ENCODE results near the gene AIFM1. TPM values are rescaled to one million over a fixed set of nuclear protein-coding genes. Genes with fewer than 3 reads are reported as not detected.

The AIFM1 gene
- total and polyA plus RNA-seq, 2 donors (not counting 3 experiments of a cell fraction or from before 2014, with no cell fraction given): 23.7 to 29.7 TPM

DNA sequence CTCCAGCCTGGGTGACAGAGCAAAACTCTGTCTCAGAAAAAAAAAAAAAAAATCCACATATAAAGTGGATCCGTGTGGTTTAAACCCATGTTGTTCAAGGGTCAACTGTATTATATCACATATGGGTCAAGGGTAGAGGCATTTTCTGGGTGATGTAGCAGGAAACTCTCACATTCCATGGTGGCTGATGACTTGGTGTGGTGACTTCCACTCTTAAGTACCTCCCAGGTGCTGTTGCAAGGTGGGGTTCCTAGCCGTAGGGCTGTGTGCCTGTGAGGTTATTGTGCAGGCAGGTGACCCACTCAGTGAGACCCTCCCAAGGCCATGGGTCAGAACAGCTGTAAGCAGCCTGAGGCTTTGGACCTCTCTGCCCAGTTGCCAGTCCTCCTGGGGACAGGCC lies 72.4 kb downstream of the AIFM1 start:
- dilution Hi-C loops (cut with MboI; ENCODE audit: extremely low pct_ligation_motif_present, low sequenced_read_pairs) (no loop called here), intact Hi-C loops (cut with micrococcal nuclease) (no loop called here)
- peaks cover 51% of the 10 kb centered on the region for H3K79me2 ChIP-seq (ENCODE audit: control insufficient read depth, insufficient read depth, low read length)
- no peak overlapping the region for H3K4me2 ChIP-seq (ENCODE audit: insufficient read depth, low read length)
- ChIA-PET POLR2A (no interaction called here), CTCF (no interaction called here)
- H2AFZ ChIP-seq (ENCODE audit: low read depth, low read length): no peak overlapping the region
- no peak overlapping the region for H3K4me3 ChIP-seq (replicated peaks in 1 of 3; ENCODE audit: insufficient read depth in 1 of 3, low read depth in 1 of 3, low read length in 3 of 3)
- H3K9me1 ChIP-seq (replicated peaks; ENCODE audit: control insufficient read depth, extremely low read depth, insufficient read depth, low read length): no peaks in the 10 kb centered on the region
- BruUV-seq (replicated peaks): no TSS peak
- FAIRE-seq (no peak), DNase-seq (ENCODE audit: low read depth, low spot score) (no peak)
- no peak overlapping the region for H3K9ac ChIP-seq (replicated peaks; ENCODE audit: extremely low read depth, insufficient read depth, low read length)
- no peak overlapping the region for H3K27ac ChIP-seq (ENCODE audit: insufficient read depth, low read depth, low read length)
- H3K27me3 ChIP-seq (ENCODE audit: control insufficient read depth in 2 of 2, insufficient read depth in 2 of 2, low read length in 2 of 2): no peaks in the 10 kb centered on the region
- no peaks in the 10 kb centered on the region for H4K20me1 ChIP-seq (replicated peaks; ENCODE audit: control insufficient read depth, extremely low read depth, insufficient read depth, low read length)
- TF ChIP-seq MYC (IDR thresholded peaks at IDR 0.05; ENCODE audit: low read depth, low read length) (no peak), FOS (IDR thresholded peaks at IDR 0.05; ENCODE audit: borderline replicate concordance, insufficient read depth, low read length) (no peak), EZH2 (IDR thresholded peaks at IDR 0.05; ENCODE audit: borderline replicate concordance, low read depth, low read length, severe bottlenecking) (no peak), POLR2A (IDR thresholded peaks at IDR 0.05; ENCODE audit: low read depth, low read length) (no peak), JUN (IDR thresholded peaks at IDR 0.05; ENCODE audit: borderline replicate concordance, insufficient read depth, insufficient read length, low read depth) (no peak), GATA2 (IDR thresholded peaks at IDR 0.05; ENCODE audit: insufficient read depth, insufficient read length, low read depth, low read length) (no peak), POLR2AphosphoS5 (IDR thresholded peaks at IDR 0.05; ENCODE audit: insufficient read depth, low read depth, low read length) (no peak)
- TF ChIP-seq, protein P1, sequence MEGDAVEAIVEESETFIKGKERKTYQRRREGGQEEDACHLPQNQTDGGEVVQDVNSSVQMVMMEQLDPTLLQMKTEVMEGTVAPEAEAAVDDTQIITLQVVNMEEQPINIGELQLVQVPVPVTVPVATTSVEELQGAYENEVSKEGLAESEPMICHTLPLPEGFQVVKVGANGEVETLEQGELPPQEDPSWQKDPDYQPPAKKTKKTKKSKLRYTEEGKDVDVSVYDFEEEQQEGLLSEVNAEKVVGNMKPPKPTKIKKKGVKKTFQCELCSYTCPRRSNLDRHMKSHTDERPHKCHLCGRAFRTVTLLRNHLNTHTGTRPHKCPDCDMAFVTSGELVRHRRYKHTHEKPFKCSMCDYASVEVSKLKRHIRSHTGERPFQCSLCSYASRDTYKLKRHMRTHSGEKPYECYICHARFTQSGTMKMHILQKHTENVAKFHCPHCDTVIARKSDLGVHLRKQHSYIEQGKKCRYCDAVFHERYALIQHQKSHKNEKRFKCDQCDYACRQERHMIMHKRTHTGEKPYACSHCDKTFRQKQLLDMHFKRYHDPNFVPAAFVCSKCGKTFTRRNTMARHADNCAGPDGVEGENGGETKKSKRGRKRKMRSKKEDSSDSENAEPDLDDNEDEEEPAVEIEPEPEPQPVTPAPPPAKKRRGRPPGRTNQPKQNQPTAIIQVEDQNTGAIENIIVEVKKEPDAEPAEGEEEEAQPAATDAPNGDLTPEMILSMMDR (IDR thresholded peaks at IDR 0.05; ENCODE audit: extremely low read depth in 1 of 2, insufficient read depth in 1 of 2, low read depth in 1 of 2, low read length in 2 of 2): no peak
- TF ChIP-seq, protein P2, sequence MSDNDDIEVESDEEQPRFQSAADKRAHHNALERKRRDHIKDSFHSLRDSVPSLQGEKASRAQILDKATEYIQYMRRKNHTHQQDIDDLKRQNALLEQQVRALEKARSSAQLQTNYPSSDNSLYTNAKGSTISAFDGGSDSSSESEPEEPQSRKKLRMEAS (IDR thresholded peaks at IDR 0.05; ENCODE audit: insufficient read depth, insufficient read length): no peak
- H3K36me3 ChIP-seq (ENCODE audit: control insufficient read depth in 2 of 2, extremely low read depth in 1 of 2, insufficient read depth in 2 of 2, low read length in 2 of 2): no peaks in the 10 kb centered on the region
- H3K9me3 ChIP-seq (replicated peaks; ENCODE audit: control insufficient read depth, insufficient read depth, low read length): no peaks in the 10 kb centered on the region
- peaks cover 26% of the 10 kb centered on the region for H3K4me1 ChIP-seq (ENCODE audit: control insufficient read depth, extremely low read depth, insufficient read depth, low read length)

All from endothelial cell of umbilical vein (primary cell).